IPS-NIHi7 (cell line): ENCODE measurements around the gene SLC9A9.

ENCODE experiments used
- DNase-seq: peaks from one replicate; pipeline ENCODE4 v3.0.0; 2012; ENCODE audit warnings: mixed read lengths; ENCODE audit errors: extremely low spot score

The SLC9A9 gene

GRCh38 chr3:143757691-143758090 lies 90.6 kb downstream of the SLC9A9 start:
- no peak for DNase-seq

- no peak for DNase-seq
Measured at GRCh38 chr3:143755978-143756377, 92.3 kb downstream of the SLC9A9 start.

GRCh38 chr3:143754090-143754489 lies 94.2 kb downstream of the SLC9A9 start:
- no peak for DNase-seq

GRCh38 chr3:143753456-143753855 lies 94.8 kb downstream of the SLC9A9 start:
- DNase-seq = no peak

GRCh38 chr3:143753006-143753405 lies 95.3 kb downstream of the SLC9A9 start:
- DNase-seq = no peak

- DNase-seq = no peak
Measured at GRCh38 chr3:143751643-143752178, 96.6 kb downstream of the SLC9A9 start.

GRCh38 chr3:143750841-143751240 lies 97.4 kb downstream of the SLC9A9 start:
- DNase-seq = no peak

GRCh38 chr3:143749926-143750325 lies 98.3 kb downstream of the SLC9A9 start:
- DNase-seq = no peak

GRCh38 chr3:143737065-143737464 lies 111.2 kb downstream of the SLC9A9 start:
- DNase-seq = no peak

- no peak for DNase-seq
Measured at GRCh38 chr3:143736205-143736997, 111.9 kb downstream of the SLC9A9 start.

GRCh38 chr3:143731776-143732175 lies 116.5 kb downstream of the SLC9A9 start:
- no peak for DNase-seq

GRCh38 chr3:143731320-143731719 lies 116.9 kb downstream of the SLC9A9 start:
- DNase-seq = no peak

GRCh38 chr3:143727391-143727790 lies 120.9 kb downstream of the SLC9A9 start:
- DNase-seq = no peak

GRCh38 chr3:143726727-143727126 lies 121.5 kb downstream of the SLC9A9 start:
- no peak for DNase-seq

- no peak for DNase-seq
Measured at GRCh38 chr3:143720381-143720780, 127.9 kb downstream of the SLC9A9 start.

- DNase-seq = no peak
Measured at GRCh38 chr3:143718463-143718862, 129.8 kb downstream of the SLC9A9 start.

GRCh38 chr3:143716731-143717130 lies 131.5 kb downstream of the SLC9A9 start:
- DNase-seq = no peak

- DNase-seq = no peak
Measured at GRCh38 chr3:143712522-143712921, 135.7 kb downstream of the SLC9A9 start.

- no peak for DNase-seq
Measured at GRCh38 chr3:143707848-143708247, 140.4 kb downstream of the SLC9A9 start.

- no peak for DNase-seq
Measured at GRCh38 chr3:143700431-143700975, 147.8 kb downstream of the SLC9A9 start.

- DNase-seq = no peak
Measured at GRCh38 chr3:143699424-143699823, 148.8 kb downstream of the SLC9A9 start.

GRCh38 chr3:143698682-143699303 lies 149.5 kb downstream of the SLC9A9 start:
- no peak for DNase-seq

GRCh38 chr3:143697975-143698374 lies 150.3 kb downstream of the SLC9A9 start:
- DNase-seq = no peak
